Measurements from ENCODE around the gene PLCD1.

PLCD1 gene

DNA sequence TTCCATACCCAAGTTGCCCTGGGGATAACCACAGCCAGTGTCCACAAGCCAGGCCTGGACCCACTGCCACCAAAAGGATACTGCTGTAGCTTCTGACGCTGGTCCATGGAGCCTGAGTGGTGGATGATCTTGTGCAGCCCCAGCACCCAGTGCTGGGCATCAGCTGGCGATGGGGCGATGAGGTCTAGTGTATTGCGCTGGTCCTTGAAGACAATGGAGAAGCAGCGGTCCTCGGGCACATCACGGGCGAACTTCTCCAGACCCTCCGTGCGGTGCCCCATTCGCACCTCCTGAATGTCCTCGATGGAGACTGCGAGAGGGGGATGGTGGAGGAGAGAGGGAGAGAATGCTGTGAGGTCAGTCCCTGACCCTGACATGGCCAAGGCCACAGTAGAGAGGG is 13.0 kb downstream of the PLCD1 start:
- DNase-seq, result no peak

DNA sequence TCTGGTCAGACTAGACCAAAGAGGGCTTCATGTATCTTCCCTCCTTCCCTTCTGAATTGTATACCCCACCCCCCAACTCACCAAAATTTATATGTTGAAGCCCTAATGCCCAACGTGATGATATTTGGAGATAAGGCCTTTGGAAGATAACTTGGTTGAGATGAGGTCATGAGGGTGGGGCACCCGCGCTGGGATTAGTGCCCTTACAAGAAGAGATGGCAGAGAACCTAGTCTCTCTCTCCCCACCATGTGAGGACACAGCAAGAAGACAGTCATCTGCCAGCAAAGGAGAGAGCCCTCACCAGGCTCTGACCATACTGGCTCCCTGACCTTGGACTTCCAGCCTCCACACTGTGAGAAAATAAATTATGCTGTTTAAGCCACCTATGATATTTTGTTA is 13.5 kb downstream of the PLCD1 start:
- no peak for DNase-seq

DNA sequence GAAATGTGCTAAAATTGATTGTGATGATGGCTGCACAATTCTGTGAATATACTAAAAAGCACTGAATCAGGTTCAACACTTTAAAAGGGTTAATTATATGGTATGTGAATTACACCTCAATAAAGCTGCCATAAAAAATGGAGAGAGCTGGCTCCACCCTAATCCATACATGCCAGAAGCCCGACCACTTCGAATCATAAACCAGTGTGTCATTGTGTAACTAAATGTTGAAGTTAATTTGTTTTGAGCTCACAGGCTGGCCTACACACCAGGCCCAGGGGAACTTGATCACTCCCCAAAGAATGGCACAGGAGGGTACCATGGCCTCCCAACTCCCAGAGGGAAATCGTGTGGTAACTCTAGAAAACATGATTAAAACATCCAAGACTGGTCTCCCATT is 14.0 kb downstream of the PLCD1 start:
- no peak for DNase-seq

DNA sequence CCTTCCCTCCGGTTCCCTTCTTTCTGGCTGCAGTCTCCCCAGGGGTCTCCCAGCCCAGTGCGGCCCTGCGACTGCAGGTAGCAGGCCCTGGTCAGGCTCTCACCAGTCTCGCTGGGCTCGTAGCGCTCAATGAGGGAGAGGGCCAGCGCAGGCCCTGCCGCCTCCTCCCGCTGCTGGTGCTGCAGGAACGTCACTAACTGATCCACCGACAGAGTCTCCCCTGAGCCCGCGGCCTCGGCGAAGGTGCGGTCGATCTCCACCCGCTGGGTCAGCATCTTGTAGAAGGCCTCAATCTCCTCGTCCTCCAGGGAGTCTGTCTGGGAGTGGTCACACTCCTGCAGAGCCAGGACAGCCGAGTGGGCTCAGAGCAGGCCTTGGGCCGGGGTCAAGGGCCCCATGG is 18.3 kb downstream of the PLCD1 start:
- no peak for DNase-seq

DNA sequence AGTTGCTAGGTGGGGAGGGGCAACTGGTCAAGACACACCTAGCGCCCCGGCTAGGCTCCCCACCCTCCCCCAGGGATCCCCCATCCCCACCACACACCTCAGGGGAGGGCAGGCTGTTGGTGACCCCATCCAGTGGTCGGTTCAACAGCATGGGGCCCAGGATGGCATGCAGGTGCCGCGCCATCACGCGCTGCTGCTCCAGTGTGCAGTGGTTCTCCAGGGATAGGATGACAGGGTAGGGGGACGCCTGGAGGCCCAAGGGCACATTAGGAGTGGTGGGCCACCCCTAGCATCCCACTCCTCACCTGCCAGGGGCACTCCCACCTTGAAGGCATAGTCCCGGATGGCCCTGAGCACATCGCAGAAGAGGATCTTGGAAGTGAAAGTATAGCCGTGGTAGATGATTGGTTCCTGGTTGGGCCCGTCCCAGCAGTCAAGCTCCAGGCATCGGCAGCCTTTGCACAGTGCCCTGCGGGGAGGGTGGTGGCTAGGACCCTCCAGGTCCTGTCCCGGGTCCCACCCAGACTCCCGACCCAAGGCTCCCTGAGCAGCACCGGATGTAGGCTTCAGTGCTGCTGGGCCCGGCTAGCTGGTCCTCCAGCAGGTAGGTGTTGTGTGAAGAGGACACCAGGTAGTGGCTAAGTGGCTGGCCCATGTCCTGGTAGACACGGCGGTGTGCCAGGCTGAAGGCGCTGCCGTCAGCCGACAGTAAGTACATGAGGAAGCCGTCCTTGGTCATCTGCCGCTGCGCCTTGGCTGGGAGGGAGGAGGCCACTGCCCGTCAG is 19.4 kb downstream of the PLCD1 start:
- no peak for DNase-seq

DNA sequence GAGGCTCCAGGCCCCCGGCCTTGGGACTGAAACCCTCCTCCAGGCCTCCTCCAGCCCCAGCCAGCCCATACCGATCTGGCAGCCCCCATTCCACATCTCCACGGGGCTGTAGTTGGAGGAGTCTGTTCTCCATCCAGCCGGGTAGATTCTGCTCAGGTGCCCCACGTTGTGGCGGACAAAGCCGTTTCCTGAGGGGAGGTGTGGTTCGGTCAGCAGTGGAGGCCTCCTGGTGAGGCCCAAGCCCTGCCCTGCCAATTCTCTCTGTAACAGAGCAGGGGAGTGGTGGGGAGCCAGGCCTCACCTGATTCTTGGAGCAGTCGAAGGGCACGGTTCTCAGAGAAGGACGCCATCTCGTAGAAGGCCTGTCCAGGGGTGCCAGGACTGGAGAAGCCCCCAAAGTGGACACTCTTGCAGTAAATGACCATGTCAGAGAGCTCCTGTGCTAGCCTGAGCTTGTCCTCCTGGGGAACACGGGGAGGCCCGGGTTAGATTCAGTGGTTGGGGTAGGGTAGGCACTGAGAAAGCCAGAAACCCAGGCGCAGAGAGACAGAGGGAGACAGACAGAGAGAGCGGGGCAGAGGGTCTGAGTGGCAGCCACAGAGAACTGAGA is 20.4 kb downstream of the PLCD1 start:
- DNase-seq, result no peak

DNA sequence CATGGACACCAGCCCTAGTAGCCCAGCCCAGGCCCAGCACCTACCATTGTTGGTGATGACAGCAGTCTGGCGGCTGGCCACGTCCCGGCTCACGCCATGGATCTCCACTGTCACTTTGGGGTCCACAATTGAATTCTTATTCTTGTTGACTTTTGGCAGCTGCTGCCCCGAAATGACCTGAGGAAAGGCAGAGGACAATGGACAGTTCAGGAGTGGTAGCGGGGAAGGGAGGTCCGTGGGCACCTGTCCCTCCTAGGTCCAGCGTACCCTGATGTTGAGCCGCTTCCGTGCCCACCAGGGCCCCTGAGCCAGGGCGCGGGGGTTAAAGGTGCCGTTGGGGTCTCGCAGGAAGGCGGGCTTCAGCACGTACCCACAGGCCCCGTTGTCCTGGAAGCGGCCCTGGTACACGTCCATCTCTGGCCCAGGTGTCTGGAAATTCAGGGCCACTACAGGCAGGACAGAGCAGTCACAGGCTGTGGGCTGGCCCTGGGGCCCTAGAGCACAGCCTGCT is 21.2 kb downstream of the PLCD1 start:
- no peak for DNase-seq

DNA sequence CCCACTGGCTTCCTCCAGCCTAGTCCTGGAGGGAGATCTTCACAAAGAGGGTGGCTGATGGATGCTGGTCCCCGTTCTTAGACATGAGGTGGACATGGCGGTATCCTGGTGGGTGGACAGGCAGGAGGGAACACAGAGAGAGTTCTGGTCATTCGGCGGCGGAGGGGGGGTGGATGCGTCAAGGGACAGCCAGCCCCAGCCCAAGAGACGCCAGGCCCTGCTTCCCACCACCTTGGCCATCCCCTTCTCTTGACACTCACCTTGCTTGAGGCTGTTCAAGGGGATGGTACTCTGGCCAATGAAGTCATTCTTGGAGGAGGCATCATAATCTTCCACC is 21.7 kb downstream of the PLCD1 start:
- DNase-seq, result no peak

DNA sequence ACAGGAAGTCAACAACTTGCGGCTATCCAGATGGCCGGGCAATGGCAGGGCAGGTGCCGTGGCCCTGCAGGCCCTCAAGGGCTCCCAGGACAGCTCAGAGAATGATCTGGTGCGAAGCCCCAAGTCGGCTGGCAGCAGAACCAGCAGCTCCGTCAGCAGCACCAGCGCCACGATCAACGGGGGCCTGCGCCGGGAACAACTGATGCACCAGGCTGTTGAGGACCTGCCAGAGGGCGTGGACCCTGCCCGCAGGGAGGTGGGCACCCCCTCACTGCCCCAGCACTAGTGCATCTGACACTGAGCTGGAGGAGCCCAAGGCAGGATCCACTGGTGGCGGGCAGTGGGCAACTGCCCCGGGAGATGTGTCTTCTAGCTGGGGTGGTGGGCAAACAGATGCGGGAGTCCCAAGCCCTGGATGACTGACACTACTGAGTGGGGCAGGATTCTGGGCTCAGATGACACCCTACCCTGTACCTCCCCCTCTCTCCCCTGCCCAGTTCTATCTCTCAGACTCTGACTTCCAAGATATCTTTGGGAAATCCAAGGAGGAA is 22.9 kb downstream of the PLCD1 start:
- DNase-seq, result no peak

DNA sequence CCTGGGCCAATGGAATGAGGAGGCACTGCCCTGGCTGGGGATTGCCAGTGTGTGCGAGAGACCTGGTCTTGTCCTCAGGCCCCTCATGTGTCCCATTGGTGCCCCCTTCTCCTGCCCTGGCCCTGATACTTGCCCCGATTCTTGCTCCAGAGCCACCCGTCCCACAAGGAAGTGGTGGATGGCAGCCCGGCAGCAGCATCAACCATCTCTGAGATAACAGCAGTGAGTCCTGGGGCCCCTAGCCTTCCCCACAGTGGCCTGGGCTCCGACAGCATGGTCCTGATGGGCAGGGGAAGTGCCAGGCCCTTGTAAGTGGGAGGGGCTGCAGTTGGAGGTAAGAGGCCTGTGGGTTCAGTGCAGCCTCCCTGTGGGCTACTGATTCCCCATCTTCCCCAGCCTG is 23.4 kb downstream of the PLCD1 start:
- no peak for DNase-seq

DNA sequence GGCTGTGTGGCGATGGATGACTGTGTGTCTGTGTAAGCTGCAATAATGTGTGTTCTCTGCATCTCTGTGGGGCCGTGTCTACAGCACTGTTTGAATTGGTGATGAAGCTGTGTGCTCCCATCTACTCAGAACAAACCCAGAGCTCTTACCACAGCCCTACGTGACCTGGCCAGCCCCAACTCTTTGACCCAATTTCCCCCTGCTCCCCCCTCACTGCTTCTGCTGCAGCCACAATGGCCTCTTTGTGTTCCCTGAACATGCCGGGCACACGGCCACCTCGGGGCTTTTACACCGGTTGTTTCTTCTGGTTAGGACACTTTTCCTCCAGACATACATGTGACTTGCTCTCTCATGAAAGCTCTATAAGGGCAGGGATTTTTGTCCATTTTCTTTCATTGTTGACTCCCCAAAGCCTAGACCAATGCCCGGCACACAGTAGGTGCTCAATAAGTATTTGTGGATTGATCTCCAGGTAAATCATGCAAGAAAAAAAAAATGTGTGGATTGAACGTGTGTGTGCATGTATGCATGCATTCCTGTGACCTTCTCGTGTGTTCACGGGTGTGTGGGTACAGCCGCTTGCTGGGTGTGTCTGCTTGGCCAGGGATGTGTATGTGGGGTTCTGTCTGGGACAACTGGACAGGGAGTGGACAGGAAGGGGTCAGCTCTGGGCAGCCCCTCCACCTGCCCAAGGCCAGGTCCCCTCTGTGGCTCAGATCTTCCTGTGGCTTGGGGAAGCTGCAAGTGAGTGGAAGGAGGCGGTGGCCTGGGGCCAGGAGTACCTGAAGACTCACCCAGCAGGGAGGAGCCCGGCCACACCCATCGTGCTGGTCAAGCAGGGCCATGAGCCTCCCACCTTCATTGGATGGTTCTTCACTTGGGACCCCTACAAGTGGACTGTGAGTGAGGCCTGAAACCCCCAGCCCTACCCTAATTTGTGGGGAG is 24.1 kb downstream of the PLCD1 start:
- no peak for DNase-seq

DNA sequence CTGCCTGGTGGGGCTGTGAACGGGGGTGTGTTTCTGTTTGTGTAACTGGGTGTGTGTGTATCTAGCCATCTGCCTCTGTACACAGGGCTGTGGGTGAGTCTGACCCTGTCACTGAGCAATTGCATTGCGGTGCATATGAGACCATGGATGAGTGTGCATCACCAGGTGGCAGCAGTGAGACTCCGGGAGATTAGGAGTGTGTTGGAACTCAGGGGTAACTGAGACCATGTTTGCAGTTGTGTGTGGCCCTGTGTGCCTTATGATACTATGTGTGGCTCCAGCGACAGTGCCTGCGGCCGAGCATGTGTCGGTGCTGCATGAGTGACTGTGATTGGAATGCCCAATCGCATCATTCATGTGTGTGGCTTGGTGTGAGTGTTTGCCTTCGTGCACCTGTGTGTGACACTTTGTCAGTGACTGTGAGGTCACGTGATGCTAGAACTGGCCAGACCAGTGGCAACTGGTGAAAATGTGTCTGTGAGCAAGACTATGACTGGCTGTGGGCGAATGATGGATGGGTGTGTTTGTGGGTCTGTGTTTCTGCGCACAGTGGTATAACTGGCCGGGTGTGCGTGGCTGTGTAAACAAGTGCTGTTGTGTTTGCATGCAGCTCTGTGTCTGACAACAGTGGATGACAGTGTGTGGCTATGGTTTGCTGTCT is 24.9 kb downstream of the PLCD1 start:
- no peak for DNase-seq

DNA sequence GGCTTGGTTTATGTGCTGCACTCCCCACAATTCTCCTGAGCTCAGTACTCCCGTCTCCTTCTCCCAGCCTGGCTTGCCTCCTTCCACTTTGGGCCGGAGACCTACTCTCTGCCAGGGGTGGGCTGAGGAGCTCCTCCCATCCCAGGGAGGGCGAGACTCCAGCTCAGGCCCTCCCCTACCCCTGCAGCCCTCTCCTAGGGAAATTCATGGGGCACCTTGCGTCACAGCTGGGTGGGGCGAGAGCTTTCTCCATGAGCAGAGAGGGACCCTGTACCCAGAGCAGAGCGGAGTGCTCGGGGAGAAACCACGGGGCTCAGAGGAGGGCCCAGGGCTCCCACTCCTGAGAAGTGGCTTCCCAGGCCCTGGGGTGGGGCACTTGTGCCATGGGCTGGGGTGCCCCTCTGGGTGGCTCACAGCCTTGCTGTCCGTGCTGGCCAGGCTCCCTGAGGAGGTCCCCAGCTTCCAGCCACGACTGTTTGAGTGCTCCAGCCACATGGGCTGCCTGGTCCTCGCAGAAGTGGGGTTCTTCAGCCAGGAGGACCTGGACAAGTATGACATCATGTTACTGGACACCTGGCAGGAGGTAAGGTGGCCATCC is 25.5 kb downstream of the PLCD1 start:
- no peak for DNase-seq

DNA sequence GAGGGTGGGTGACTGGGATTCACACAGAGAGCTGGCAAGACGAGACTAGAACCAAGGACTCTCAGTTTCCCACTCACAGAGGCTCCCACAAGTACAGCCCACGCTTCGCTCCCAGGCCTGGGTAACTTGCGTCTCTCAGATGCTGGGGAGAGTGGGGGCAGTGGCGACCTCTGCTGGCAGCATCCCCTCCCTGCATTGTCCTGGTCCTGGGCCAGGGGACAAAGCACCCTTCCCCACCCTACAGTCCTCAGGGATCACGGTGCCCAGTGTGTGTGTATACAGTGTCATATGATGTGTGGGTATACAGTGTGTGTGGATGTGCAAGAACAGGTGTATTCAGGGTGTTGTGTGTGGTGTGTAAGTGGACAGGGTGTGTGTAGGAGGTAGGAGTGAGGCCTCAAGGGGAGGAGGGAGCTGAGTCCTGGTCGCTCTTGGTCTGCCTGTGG is 26.0 kb downstream of the PLCD1 start:
- DNase-seq, result peak; percentile 84

DNA sequence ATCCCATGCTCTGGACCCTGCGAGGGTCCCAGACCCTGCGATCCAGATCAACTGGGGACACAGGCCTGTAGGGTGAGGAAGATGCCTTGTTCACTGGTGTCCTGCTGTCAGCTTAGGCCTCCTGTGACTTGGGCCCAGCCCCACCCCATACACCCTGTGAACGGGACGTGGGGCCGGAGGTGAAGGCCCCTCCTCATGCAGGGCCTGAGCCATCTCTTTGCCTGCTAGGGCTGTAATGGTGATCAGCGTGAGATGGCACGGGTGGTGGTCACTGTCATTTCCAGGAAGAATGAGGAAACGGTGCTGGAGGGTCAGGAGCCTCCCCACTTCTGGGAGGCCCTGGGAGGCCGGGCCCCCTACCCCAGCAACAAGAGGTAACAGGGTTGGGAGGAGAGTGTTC is 26.5 kb downstream of the PLCD1 start:
- no peak for DNase-seq

DNA sequence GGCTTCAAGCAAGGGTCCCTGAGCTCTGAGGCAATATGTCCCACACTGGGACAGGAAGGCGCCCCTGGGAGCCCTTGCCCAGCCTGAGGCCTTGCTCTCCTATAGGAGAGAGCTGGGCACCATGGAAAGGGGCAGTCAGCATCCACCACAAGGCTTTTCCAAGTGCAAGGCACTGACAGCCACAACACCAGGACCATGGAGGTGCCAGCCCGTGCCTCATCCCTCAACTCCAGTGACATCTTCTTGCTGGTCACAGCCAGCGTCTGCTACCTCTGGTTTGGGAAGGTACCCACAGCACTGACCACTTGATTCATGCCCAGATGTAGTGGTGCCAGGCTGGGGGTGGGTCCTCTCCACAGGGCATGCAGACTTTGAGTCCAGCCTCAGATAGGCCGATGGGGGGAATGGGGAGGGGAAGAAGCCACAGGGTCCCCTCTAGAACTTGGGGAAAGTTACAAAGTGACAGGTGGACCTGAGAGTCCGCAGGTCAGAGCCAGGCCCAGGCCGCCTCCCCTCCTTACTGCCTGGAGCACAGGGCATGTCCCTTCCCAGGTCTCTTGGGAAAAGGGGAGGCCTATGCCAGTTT is 27.1 kb downstream of the PLCD1 start:
- DNase-seq, result no peak

DNA sequence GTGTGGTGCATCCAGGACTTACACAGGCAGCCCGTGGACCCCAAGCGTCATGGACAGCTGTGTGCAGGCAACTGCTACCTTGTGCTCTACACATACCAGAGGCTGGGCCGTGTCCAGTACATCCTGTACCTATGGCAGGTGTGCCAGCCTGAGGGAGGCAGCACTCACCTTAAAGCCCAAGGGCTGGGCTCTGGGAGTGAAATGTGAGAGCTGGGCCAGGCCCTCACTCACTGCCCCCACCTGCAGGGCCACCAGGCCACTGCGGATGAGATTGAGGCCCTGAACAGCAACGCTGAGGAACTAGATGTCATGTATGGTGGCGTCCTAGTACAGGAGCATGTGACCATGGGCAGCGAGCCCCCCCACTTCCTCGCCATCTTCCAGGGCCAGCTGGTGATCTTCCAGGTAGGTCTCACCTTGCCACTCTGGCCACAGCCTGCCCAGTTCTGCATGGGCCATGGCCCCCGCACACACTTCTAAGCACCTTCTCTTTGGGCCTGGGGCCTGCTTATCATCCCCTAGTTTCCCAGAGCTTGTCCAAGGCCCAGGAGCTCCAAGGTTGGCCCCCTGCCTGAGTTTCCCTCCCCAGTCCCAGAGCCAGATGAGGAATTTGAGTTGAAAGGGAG is 27.9 kb downstream of the PLCD1 start:
- no peak for DNase-seq

DNA sequence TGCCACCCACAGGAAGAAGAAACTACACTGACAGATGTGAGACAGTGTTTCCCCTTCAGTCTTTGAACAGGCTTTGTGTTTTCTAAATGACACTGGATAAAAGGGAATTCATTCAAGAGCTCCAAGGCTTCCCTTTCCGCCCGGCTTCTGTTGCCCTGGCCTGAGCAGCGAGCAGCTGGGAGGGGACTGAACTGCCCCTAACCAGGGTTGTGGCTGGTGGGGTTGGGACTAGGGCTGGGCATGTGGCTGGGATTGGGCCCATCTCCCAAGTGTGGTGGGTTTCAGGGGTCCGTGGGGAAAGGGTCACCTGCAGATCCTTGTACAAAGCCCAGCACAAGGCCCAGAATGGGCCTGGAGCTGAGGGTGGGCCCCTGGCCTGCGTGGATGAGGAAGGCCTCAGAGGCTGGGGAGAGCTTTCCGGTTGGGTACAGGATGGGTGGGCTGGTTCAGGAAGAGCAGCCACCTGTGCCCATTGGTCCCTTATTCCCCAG is 28.4 kb downstream of the PLCD1 start:
- DNase-seq, result no peak

DNA sequence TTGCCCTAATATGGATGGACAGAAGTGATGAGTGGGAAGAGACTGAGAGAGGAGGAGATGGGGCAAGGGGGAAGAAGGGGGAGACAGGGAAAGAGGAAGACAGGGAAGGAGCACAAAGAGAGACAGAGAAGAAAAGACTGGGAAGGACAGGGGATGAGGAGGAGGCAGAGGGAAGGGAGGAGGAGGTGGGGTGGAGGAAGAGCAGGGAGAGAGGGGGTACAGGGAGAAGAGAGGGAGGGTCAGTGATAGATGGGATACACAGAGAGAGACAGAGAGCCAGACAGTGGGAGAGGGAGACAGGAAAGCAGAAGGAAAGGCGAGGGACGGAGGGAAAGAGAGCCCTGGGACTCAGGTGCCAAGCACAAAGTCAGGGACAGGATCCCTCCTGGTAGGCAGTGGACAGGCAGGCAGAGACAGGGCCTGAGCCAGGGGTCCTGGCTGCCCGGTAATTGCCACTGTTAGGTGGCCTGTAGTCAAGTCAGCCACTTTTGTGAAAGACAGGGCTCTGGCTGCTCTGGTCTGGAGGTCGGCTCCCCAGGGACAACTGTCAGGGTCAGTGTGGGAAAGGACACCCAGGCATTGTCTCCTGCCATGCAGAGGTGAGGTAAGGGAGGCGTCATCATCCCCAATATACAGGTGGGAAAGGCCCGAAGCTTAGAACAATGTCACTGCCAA is 29.1 kb downstream of the PLCD1 start:
- no peak for DNase-seq

DNA sequence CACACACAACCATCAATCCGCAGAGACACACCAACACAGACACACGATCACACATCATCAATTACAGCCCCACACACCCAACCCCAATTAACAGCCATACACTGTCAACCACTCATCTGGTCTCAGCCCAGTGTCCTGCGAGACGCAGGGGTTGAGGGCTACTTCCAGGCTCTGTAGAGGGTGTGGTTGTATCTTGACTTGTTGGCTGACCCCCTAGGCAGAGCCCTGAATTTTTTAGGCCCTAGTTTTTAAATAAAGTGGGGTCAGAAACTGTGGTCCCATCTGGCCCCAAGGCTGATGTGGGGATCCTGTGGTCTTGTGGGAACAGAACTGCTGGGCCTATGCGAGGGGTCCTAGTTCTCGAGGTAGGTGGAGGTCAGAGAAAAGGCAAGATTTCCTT is 29.6 kb downstream of the PLCD1 start:
- DNase-seq, result no peak

All from activated CD8-positive, alpha-beta memory T cell treated with anti-CD3 and anti-CD28 coated beads, Interleukin-2, amount 50 U/mL, for 48 hours (primary cell).